Articular chondrocyte of knee joint (primary cell): ENCODE results near the gene NEURL4. TPM values are rescaled to one million over a fixed set of nuclear protein-coding genes. Genes with fewer than 3 reads are reported as not detected.

Source experiments
- small RNA-seq: library from RNA; depleted of rRNA; stranded (forward); fragments of <200 nt; gene quantifications from one replicate; pipeline ENCODE3, GENCODE V24; 2012
- total RNA-seq: library from RNA; depleted of rRNA; stranded (reverse); fragments of >200 nt; gene quantifications from 2 replicates; pipeline ENCODE4 v1.2.3, GENCODE V29; 2012

NEURL4 gene
- 7.7 and 13.2 TPM in 2 replicates for total RNA-seq

DNA sequence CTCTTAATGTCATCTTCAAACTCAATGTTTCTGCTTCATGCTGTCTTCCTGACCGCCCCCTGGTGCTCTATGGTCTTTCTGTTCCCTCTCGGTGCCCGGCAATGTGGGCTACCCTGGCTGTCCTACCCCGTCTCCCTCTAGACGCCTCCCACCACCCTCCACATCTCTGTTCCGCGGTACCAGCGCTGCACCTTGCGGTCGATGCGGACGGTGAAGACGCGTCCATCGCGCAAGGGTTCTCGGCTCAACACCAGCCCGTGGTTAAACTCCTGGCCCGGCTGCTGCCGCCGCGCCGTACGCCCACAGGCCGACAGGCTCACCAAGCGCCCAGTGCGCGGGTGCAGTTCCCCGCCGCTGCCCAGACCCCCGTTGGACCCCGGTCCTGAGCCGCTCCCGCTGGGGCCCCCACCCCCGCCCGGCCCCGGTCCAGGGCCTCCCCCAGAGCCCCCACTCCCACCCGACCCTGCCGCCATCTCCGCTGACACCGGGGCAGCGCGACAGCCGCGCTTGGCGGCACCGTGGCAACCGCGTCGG is at the start of gene NEURL4:
Gene NEURL4 (minus strand): TSS at position 496 of the 534 bp plus-strand sequence. CDS start 23 bp downstream, at position 473.

DNA sequence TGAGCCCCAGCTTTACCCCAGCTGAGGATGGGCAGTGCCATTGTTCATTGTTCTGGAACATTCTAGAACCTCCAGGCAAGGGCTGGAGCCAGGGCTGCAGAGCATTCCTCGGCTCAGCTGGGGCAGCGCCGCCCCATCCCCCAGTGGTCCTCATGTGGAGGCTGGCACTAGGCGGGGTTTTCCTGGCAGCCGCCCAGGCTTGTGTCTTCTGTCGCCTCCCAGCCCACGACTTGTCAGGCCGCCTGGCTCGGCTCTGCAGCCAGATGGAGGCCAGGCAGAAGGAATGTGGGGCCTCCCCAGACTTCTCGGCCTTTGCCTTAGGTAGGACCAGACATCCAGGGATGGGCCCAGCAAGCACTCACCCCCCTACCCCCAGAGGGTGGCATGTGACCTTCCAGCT is 25.9 kb upstream of the NEURL4 start, which contains the start of gene TMEM95:
Gene TMEM95 (plus strand): TSS at position 104 of the 400 bp plus-strand sequence. CDS start 49 bp downstream, at position 153.

DNA sequence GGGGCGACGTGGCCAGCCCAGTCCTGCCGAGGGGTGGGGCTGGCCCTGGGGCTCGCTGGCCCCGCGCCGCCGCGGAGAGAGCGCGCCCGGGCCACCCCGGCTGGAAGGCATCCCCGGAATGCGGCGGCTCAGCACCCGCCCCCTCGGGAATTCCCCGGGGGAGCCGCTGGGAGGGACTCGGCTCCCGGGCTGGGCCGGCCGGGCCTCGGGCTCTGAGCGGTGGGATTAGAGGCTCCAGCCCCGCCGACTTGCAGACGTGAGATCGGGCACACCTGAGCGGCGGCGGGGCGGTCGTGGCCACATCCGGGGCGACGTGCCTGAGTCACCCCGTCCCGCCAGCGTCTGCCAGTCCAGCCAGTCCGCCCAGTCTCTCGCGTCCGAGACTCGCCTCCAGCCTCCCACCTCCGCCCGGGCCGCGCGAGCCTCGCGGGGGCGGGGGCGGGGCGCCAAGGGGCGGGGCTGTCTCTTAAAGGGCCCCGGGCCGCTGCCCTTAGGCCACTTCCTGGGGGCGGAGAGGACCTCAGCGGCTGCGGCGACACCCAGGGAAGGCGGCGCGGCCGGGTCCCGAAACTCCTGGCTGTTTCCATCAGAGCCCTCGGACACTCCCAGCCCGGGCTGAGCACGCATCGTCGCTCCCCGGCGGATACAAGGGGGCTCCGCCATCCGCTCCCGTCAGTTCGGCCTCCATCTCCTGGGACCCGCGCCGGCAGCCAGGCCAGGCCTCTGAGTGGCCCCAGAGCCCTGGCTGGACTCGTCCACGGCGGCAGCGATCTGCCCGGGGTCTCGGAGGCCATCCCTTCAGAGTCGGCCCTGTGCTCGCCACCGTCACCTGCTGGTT is 22.7 kb upstream of the NEURL4 start, which contains the start of gene KCTD11:
Gene KCTD11 (plus strand): TSS at position 498 of the 838 bp plus-strand sequence.

DNA sequence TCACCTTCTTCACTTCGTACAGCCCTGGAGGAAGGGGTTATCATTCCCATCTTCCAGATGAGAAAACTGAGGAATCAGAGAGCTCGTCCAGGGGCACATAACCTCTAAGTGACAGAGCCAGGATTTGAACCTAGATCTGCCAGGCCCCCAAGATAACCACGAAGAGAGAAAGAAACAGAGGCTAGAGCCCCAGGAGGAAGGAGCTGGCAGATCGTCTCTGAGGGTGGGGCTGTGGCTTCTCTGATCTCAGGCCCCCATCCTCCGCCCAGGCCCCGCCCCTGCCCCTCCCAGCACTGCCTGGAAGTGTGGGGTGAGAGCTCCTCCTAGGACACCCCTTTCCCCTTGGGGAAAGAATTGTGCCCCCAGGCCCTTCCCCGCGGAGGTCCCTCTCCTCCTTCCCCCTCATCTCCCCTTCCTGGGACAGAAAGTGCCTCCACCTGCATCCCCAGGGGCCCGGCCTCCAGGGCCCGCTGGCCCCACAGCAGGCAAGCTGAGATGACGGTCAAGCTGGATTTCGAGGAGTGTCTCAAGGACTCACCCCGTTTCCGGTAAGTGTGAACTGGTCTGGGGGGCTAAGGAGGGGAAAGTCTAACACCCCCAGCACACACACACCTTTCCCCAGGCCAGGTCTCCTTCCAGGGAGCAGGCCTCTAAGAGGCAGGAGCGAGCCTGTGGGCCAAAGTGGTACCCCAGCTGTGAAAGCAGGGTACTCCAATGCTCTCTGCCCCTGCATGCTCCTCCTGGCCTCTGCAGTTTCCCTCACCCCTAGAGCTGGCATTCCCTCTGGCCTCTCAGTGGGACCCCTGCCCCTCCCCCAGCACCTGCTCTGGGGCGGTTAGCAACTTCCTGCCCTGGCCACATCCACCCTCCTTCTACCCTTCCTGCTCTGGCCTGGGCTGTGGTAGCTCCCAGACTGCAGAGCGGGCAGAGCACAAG is 7.4 kb upstream of the NEURL4 start, which contains the start of gene ACAP1:
Gene ACAP1 (plus strand): TSS at position 290 of the 936 bp plus-strand sequence. CDS start 206 bp downstream, at position 496.

DNA sequence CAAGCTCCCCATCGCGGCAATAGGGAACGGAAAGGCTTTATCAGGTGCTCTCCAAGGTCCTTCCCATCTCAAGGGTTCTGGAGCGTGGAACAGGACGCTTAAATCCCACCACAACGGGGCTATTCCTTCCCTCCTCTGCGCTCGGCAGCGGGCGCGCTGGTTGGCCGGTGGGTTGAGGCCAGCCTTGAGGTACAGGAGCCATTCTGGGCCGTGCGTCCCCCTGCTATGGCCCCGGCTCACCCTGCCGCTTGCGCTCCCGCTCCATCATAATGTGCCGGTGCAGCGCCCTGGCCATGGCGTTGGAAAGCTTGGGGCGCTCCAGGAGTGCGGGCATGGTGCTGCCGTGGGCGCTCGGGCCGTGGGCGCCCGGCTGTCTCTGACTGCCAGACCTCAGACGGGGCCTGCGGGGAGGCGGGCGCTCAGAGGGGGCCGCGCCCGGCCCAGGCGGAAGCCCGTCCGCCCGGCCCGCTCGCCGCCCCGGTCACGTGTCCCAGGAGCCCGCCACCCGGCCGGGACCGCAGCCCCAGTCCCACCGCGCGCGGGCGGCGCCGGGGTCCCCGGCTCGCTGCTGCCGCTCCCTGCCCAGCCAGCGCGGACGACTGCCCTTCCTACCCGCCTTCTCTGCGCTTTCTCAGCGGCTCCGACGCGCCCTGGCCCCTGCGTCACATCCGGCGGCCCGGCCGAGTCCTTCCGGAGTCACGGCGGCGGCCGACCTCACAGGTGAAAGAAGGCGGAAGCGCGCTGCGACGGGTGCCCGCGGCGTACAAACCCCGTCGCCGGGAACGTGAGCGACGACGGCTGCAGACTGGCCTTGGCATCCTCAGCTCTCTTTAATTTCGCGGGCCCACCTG is 14.2 kb downstream of the NEURL4 start, which contains the start of gene GPS2:
Gene GPS2 (minus strand): TSS at position 642 of the 851 bp plus-strand sequence. CDS start 308 bp downstream, at position 334.

DNA sequence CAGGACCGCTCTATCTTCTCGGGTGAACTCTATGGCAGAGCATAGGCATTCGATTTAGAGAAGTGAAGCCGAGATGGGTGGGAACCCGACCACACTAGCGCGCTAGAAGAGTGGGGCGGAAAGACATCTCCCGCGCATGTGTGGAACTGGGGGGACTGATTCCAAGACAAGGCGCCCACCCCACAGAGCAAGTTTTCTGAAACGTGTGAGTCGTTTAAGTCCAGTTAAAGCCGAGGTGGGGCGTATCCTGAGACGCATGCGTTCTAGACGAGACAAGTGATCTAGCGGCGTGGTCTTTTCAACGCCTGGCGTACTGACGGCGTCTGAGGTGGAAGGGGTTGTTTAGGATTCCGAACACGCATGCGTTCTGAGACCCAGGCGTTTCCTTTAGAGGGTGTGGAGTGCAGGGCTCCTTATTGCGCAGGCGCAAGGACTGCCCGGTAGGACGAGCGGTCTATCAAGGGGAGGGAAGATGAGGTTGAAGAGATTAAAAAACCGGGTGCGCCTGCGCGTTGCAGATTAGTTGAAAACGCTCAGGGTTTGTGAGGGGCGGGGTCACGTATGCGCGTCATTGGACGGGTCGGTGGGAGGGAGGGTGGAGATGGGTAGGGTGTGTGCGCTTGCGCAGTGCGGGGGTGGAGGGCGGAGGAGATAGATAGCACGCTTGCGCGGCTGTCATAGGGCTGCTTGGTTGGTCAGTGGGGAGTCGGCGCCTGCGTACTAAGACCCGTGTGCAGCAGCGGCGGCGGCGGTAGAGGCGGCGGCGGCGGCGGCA is 22.0 kb downstream of the NEURL4 start, which contains the start of gene EIF5A:
Gene EIF5A (plus strand): TSS at position 718 of the 775 bp plus-strand sequence. CDS start 2,008 bp downstream, outside the sequence.

DNA sequence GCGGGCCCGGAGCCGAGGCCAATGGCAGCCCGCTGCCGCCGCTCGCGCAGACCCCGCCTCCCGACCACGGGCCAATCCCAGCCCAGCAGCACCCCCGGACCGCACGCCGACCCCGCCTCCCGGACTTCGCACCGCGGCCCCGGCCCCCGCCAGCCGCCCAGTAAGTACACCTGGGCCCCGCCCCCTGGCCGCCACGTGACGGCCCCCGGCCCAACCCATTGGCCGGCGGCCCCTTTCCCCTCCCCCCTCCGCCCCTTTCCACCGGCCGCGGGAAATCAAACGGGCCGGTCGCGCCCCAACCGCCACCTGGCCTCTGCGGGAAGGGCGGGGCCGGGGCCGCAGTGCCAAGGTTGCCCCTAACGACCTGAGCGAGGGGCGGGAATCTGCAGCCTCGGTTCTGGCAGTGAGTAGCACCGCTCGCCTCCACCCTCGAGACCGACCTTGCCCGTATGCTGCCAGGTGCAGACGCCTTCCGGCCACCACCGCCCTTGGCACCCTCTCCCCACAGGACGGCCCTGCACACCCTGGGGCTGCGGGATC is 34.5 kb downstream of the NEURL4 start, which contains the start of gene YBX2:
Gene YBX2 (minus strand): TSS at position 26 of the 540 bp plus-strand sequence. CDS start 139 bp downstream, outside the sequence.

DNA sequence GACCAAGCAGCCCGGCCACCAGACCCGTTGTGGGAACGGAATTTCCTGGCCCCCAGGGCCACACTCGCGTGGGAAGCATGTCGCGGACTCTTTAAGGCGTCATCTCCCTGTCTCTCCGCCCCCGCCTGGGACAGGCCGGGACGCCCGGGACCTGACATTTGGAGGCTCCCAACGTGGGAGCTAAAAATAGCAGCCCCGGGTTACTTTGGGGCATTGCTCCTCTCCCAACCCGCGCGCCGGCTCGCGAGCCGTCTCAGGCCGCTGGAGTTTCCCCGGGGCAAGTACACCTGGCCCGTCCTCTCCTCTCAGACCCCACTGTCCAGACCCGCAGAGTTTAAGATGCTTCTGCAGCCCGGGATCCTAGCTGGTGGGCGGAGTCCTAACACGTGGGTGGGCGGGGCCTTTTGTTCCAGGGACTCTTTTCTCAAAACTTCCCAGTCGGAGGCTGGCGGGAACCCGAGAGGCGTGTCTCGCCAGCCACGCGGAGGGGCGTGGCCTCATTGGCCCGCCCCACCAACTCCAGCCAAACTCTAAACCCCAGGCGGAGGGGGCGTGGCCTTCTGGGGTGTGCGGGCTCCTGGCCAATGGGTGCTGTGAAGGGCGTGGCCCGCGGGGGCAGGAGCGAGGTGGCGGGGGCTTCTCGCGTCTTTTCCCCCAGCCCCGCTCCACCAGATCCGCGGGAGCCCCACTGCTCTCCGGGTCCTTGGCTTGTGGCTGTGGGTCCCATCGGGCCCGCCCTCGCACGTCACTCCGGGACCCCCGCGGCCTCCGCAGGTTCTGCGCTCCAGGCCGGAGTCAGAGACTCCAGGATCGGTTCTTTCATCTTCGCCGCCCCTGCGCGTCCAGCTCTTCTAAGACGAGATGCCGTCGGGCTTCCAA is 47.8 kb downstream of the NEURL4 start, which contains the start of gene SLC2A4:
Gene SLC2A4 (plus strand): TSS at position 645 of the 879 bp plus-strand sequence. CDS start 217 bp downstream, at position 862.

Small RNAs within 50 kb of the gene (small RNA-seq; reads per million reads assigned to genes)
- gene AC026954.2 (not detected), gene RF00019 (not detected)

Other genes with a start within 250 kb of the NEURL4 start
- not detected in 2 replicates for gene CLEC10A, start 249.1 kb downstream of the NEURL4 start, total RNA-seq
- not detected in 2 replicates for gene ASGR2, start 214.5 kb downstream of the NEURL4 start, total RNA-seq
- 0.65 and 0.76 TPM in 2 replicates for gene ASGR1, start 150.0 kb downstream of the NEURL4 start, total RNA-seq
- gene DLG4, start 109.5 kb downstream of the NEURL4 start, total RNA-seq: 7.7 and 8.8 TPM in 2 replicates
- gene ACADVL, start 109.4 kb downstream of the NEURL4 start, total RNA-seq: 205 and 214 TPM in 2 replicates
- 54.4 and 63.1 TPM in 2 replicates for gene DVL2, start 94.8 kb downstream of the NEURL4 start, total RNA-seq
- 34.4 and 38.5 TPM in 2 replicates for gene PHF23, start 89.9 kb downstream of the NEURL4 start, total RNA-seq
- gene GABARAP, start 86.9 kb downstream of the NEURL4 start, total RNA-seq: 315 and 440 TPM in 2 replicates
- gene CTDNEP1, start 77.6 kb downstream of the NEURL4 start, total RNA-seq: 30.1 and 39.5 TPM in 2 replicates
- gene ELP5, start 77.1 kb downstream of the NEURL4 start, total RNA-seq: 31.6 and 39.1 TPM in 2 replicates
- gene CLDN7, start 66.9 kb downstream of the NEURL4 start, total RNA-seq: 2.4 and 2.7 TPM in 2 replicates
- gene SLC2A4, start 47.6 kb downstream of the NEURL4 start, total RNA-seq: 0.11 TPM in 1 of 2 replicates, not detected in the other
- 0.13 TPM in 1 of 2 replicates, not detected in the other for gene YBX2, start 34.7 kb downstream of the NEURL4 start, total RNA-seq
- gene EIF5A, start 21.7 kb downstream of the NEURL4 start, total RNA-seq: 575 and 584 TPM in 2 replicates
- 38.2 and 42.2 TPM in 2 replicates for gene GPS2, start 14.0 kb downstream of the NEURL4 start, total RNA-seq
- gene ACAP1, start 7.2 kb upstream of the NEURL4 start, total RNA-seq: 0.11 and 0.26 TPM in 2 replicates
- gene KCTD11, start 22.8 kb upstream of the NEURL4 start, total RNA-seq: 8.9 and 11.2 TPM in 2 replicates
- not detected in 2 replicates for gene TMEM95, start 25.8 kb upstream of the NEURL4 start, total RNA-seq
- gene TNK1, start 51.8 kb upstream of the NEURL4 start, total RNA-seq: 4.1 and 4.6 TPM in 2 replicates
- 19.6 and 21.7 TPM in 2 replicates for gene PLSCR3, start 65.2 kb upstream of the NEURL4 start, total RNA-seq
- 30.4 and 56.3 TPM in 2 replicates for gene TMEM256, start 74.8 kb upstream of the NEURL4 start, total RNA-seq
- 6.9 and 8.6 TPM in 2 replicates for gene NLGN2, start 78.5 kb upstream of the NEURL4 start, total RNA-seq
- gene SPEM1, start 91.0 kb upstream of the NEURL4 start, total RNA-seq: not detected in 2 replicates
- gene SPEM2, start 96.3 kb upstream of the NEURL4 start, total RNA-seq: not detected in 2 replicates
- gene SPEM3, start 99.5 kb upstream of the NEURL4 start, total RNA-seq: not detected in 2 replicates
- gene TMEM102, start 106.1 kb upstream of the NEURL4 start, total RNA-seq: 2.5 and 2.8 TPM in 2 replicates
- 0.76 and 0.91 TPM in 2 replicates for gene FGF11, start 110.2 kb upstream of the NEURL4 start, total RNA-seq
- 5.2 and 5.4 TPM in 2 replicates for gene CHRNB1, start 115.7 kb upstream of the NEURL4 start, total RNA-seq
- gene ZBTB4, start 150.3 kb upstream of the NEURL4 start, total RNA-seq: 40.2 and 41.4 TPM in 2 replicates
- gene SLC35G6, start 152.1 kb upstream of the NEURL4 start, total RNA-seq: not detected in 2 replicates
- 85.8 and 100.0 TPM in 2 replicates for gene POLR2A, start 155.0 kb upstream of the NEURL4 start, total RNA-seq
- gene TNFSF12, start 219.7 kb upstream of the NEURL4 start, total RNA-seq: 11.6 and 16.1 TPM in 2 replicates
- gene TNFSF13, start 229.4 kb upstream of the NEURL4 start, total RNA-seq: 4.5 and 5.0 TPM in 2 replicates
- gene SENP3, start 232.6 kb upstream of the NEURL4 start, total RNA-seq: 46.4 and 48.1 TPM in 2 replicates